ENCODE data around the gene ZC3H13.

Gene ZC3H13

DNA sequence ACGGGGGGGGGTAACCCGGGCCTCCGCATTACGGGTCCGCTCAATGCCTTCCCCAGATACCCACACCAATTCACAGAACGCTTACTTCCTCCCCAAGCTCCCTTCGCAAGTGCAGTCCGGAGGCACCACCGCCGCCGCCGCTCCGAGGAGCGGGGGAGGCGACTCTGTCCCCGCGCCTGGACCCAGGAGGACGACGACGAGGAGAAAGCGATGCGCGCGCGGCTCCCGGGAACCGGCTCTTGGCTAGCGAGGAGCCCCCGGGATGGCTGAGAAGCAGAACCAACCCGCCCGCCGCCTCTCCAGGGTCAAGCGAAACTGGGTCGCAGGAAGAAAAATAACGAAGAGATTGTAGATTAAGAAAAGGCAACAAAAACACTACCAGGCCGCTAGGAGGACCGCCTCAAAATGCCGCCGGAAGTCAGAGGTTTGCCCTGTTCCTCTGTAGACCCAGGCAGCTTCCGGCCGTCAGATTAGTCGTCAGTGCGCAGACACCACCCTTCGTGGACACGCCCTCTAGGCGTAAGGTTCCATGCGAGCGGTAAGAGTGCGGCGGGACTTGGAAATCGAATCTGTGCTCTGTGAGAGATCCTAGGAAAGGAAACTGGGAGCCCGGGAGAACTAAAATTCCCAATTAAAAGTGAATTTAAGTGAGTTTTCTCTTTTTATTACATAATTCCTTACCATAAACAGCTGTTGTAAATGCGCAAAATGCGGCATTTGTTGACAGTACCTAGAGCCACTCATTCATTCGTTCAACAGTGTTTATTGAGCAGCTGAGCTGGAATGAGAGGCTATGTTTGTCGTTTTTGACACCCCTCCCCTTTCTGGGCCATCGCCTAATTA lies at the start of gene ZC3H13:
TSS of gene ZC3H13 (minus strand) at position 428 of the 843 bp plus-strand sequence. CDS start 7,239 bp downstream, outside the sequence.
- DNase-seq: peak; percentile 97

GRCh38 chr13:46102255-46102605 lies 49.7 kb upstream of the ZC3H13 start:
- DNase-seq: no peak

- peak; percentile 59 for DNase-seq
Observed at GRCh38 chr13:46101484-46102254, 49.1 kb upstream of the ZC3H13 start.

DNA sequence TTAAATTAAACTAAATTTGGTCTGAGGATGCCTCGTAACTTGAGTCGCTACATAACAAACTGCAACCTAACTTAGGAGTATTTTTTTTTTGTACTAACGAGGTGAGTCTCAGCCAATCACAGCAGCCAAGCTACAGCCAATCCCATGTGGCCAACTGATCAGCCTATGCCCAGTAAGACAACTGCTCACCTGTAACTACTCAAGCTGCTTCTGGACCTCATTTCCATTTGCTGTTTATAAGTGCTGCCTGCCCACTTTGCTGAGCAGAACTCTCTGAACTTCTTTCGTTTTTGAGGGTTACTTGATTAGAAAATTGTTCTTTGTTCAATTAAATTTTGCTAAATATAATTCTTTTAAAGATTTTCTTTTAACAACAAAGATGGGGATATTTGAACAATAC lies 48.5 kb upstream of the ZC3H13 start:
- DNase-seq: no peak

GRCh38 chr13:46100191-46100815 lies 47.8 kb upstream of the ZC3H13 start:
- DNase-seq: peak; percentile 84

DNA sequence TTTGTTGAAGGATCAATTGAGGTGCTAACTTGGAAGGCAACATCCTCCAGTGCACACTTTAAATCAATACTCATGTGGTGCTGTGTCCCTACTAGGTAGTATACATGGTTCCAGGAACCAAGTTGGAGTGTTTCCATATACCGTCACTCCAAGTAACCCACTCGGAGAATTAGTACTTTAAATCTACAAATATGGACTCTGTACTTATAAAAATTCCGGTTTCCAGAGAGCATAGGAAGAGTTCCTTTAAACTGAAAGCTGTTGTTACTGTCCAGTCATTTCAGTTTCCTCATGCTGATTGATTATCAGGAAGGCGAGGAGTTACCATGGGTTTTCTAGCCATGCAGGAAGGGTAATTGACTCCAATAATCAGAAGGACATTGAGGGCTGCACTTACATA lies 45.1 kb upstream of the ZC3H13 start:
- no peak for DNase-seq

GRCh38 chr13:46097015-46097414 lies 44.5 kb upstream of the ZC3H13 start:
- DNase-seq: no peak

DNA sequence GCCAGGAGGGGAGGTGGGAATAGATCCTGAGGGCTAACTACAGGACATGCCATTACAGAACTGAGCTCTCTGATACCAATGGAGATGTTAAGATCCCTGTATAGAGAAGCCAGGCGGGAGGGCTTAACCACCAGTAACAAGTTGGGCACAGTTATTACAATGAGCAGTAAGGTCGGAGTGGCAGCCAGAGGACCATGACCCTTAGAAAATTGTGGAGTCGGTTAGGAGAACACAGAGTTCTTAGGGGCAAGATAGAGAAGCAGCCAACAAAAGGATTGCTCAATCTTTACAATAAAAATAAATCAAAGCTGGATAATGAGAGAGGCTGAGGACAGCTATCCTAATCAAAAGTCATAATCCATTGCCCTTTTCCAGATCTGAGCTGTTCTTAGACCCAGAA lies 41.9 kb upstream of the ZC3H13 start:
- DNase-seq: no peak

DNA sequence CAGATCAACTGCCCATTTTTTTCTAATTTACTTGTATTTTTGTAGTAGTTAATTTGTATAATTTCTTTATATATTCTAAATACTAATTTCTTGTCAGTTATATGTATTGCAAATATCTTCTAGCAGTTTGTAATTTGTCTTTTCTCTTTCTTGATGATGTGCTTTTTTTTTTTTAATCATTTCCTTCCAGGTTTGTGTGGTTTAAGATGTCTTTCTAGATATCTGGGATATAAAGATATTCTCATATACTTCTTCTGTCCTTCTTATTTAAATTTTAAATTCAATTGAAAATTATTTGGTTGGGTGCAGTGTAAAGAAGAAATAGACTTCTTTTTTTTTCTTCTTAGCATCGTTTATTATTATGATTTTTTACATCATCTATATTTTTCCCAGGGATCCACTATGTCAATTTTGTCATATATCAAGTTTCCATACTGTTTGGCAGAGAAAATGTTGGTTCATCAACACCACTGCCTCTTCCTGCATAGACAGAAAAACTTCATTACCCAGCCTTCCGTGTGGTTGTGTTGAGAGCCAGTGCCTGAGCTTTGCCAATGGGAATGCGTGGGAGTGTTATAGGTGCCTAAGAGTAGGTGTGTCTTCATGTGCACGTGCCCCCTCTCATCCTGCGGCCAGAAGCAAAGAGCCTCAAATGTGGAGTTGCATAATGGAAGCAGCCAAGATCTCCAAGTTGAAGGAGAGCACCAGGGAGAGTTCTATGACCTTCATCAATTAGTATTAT lies 36.4 kb upstream of the ZC3H13 start:
- DNase-seq: no peak

- DNase-seq: peak; percentile 78
Observed at GRCh38 chr13:46087481-46087880, 34.9 kb upstream of the ZC3H13 start.

GRCh38 chr13:46086985-46087384 lies 34.4 kb upstream of the ZC3H13 start:
- DNase-seq: no peak

- DNase-seq: no peak
Observed at GRCh38 chr13:46086421-46086922, 33.9 kb upstream of the ZC3H13 start.

DNA sequence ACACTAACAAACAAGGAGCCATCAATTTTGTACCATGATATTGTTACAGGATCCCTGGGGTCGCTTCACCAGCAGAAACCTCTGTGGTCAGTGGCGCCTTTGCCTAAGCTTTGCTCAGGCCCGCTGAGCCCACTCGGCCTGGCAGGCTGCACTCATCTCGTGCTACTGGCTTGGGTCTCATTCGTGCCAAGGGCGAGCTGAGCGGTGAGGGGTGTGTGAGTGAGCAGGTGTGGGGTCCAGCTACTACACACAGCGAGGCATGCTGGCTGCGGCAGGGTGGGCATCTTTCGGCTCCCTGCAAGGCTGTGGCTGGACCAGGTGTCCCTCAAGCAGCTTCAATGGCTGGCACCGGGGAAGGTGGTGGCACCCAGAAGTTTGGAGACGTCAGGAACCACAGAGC lies 33.2 kb upstream of the ZC3H13 start:
- no peak for DNase-seq

- DNase-seq: no peak
Observed at GRCh38 chr13:46082324-46082723, 29.8 kb upstream of the ZC3H13 start.

- DNase-seq: no peak
Observed at GRCh38 chr13:46079770-46080169, 27.2 kb upstream of the ZC3H13 start.

DNA sequence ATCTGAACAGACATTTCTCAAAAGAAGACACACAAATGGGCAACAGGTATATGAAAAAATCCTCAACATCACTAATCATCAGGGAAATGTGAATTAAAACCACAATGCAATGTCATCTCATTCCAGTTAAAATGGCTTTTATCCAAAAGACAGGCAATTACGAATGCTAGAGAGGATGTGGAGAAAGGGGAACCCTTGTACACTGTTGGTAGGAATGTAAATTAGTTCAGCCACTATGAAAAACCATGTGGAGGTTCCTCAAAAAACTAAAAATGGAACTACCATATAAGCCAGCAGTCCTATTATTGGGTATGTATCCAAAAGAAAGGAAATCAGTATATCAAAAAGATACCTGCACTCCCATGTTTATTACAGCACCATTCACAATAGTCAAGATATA lies 24.7 kb upstream of the ZC3H13 start:
- DNase-seq: peak; percentile 55

DNA sequence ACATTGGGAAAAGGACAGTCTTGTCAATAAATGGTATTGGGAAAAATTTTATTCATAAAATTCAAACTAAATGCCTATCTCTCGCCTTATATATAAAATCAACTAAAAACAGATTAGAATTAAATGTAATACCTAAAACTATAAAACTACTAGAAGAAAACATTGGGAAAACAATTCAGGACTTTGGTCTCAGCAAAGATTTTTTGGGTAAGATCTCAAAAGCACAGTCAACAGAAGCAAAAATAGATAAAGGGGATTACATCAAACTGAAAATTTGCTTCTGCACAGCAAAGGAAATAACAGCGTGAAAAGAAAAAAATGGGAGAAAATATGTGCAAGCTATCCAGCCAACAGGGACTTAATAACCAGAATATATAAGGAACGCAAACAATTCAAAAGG lies 24.3 kb upstream of the ZC3H13 start:
- no peak for DNase-seq

DNA sequence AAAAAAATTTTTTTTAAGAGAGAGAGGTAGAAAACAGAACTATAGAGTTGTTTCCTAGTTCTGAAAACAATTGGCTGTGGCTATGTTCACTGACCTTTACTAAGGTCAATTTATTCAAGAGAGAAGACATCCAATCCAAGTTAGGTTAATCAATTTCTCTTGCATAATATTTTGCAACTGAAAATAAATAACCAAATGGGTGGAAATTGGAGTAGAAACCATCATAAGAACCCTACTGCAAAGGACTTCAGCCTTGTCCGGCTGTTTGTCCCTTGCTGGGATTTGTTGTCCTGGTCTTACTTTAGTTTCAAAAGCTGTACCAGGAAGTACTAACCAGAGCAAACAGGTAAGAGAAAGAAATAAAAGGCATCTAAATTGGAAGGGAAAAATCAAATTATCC lies 23.3 kb upstream of the ZC3H13 start:
- DNase-seq: no peak

DNA sequence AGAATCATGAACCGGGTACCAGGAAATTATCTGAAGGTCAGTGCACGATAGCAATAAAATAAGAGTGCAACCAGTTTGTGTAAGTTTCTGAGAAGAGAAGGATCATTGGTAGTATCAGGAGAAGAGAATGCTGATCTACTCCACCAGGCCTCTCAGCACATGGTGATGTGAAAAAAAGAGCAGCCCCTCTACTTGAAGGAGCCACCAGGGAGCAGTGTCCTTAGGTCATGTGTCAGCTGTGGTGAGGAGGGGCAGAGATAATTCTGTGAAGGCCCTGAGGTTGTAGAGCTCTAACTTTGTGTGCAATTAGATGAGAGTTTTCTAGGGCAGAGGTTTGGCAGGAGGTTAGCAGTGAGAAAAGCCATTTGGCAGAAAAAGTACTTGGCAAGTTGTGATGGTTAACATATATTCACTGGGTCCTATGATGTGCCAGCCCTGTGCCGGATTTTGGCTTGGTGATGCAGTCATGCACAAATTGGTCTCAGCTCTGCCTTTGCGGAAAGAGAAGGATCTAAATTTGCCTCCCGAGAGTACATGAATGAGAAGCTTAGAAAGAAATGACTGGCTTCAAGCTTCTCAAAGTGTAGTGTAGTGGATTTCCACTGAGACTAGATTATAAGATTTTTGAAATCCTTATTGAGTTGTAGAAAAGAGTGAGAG lies 19.2 kb upstream of the ZC3H13 start:
- DNase-seq: no peak

GRCh38 chr13:46063292-46063691 lies 10.7 kb upstream of the ZC3H13 start:
- DNase-seq: no peak

GRCh38 chr13:46062185-46062584 lies 9.6 kb upstream of the ZC3H13 start:
- DNase-seq: peak; percentile 85

DNA sequence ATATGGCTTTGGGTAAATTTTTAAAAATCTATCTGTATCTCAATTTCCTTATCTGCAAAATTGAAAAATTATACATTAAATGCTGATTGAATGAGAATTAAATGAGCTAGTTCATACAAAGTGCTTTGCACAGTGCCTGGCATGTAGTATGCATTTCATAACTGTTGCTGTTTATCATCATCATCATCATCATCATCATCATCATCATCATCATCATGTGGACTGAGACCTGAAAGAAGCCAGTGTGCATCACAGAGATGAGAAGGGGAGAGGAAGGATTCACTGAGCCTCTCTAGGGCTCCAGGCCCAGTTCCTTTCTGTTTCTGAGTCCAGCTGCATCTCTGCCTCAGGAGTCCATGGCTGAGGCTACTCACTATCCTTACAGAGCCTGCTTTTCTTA lies 6.9 kb upstream of the ZC3H13 start:
- DNase-seq: no peak

All from inflammatory macrophage treated with lipopolysaccharide for 4 hours (primary cell).